GM19099 (cell line): ENCODE measurements around the gene SH2D2A.

Experiments
- POLR2A ChIP-seq: IDR thresholded peaks from 3 replicates; pipeline ENCODE4 v1.6.1; 2011; ENCODE audit warnings: low read depth; ENCODE audit not compliant: insufficient read length; ENCODE audit errors: extremely low read depth

Gene SH2D2A

DNA sequence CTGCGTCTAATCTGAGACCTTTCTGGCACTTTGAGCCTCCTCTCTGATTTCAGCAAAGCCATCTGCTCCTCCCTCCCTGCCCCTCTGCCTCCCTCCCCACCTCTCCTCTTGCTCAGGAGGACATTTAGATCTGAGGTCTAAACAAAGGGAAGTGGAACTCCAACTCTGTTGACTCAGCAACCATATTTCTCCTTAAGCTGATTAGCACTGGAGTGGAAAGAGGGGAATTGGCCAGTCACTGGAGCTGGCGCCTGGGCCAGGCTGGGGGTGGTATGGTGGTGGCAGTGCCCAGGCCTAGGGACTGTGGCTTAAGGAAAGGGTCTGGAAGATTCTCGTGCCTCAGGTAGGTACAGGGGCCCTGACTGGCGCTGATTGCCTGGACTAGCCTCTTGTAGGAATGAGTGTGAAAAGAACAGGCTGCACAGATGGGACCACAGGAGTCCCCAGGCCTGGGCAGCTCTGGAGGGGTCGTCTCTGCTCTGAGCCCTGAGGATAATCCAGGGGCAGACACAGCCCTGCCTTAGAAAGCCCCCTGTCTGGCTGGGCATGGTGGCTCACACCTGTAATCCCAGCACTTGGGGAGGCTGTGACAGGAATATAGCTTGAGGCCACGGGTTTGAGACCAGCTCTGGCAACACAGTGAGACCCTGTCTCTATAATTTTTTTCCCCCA is 11.9 kb downstream of the SH2D2A start:
- no peak for TF ChIP-seq POLR2A

DNA sequence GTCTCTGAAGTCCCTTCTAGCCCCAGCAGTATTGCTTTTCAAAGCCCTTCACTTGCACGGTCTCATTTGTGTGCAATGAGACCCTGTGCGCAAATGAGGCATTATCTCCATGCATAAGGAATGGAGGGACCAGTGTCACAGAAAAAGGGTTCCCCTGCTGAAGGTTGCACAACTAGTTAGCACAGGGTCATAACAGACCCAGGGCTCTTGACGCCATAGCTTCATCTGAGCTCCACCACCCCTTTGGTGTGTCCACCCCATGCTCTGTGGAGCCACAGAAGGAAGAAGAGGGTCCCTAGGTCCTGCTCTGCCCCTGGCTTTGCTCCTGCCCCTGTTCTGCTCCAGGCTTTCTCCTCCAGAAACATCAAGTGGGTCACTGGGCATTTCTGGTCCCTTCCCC is 12.6 kb downstream of the SH2D2A start:
- no peak for TF ChIP-seq POLR2A

DNA sequence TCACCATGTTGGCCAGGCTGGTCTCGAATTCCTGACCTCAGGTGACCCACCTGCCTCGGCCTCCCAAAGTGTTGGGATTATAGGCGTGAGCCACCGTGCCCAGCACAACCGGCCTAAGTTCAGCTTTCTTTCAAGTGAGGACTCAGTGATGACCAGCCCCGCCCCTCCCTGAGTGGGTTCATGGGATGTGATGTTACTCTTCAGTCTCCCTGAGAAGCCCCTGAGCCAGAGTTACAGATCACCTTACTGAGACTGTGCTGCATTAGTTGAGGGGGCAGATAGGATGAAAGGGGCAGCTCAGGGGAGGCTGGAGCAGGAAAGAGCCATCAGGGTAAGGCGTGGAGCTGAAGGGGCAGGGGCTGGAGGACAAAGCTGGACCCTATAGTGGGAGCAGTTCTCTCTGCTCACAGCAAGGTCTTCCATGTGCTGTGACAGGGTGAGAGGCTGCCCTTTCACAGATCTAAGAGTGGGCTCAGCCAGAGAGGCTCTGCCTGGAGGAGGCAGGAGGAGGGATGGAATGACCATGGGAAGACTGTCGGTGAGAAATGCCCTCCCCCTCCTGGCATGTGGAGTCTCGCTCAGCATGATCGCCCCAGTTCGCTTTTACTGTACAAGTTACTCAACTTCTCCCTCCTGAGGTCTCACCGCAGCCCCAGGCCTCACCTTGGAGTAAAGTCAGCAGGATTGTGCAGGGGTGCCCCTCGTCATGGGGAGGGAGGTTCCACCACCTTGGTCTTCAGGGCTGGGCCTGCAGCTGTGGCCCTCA is 13.4 kb downstream of the SH2D2A start:
- no peak for TF ChIP-seq POLR2A

DNA sequence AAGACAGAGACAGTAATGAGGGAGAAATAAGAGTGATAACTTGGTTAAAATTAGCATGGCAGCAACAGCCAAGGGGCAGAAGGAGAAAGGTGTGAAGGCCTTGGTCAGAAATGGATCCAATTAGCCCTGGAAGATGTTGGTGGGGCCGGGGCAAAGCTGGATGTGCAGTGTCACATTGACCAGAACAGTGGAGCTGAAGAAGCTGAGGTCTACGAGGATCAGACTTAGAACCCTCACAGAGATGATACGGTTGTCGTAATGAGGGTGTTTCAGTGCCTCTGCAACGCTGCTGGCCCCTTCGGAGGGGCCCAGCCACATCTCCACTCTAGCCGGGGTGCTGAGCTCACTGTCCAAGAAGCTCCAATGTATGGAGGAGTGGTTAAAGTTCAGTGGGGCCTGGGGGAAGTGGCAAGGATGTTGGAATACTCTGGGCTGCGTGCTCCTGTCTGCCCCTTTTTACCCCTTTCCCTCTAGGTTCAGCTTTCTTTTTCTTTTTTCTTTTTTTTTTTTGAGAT is 14.2 kb downstream of the SH2D2A start:
- no peak for TF ChIP-seq POLR2A

DNA sequence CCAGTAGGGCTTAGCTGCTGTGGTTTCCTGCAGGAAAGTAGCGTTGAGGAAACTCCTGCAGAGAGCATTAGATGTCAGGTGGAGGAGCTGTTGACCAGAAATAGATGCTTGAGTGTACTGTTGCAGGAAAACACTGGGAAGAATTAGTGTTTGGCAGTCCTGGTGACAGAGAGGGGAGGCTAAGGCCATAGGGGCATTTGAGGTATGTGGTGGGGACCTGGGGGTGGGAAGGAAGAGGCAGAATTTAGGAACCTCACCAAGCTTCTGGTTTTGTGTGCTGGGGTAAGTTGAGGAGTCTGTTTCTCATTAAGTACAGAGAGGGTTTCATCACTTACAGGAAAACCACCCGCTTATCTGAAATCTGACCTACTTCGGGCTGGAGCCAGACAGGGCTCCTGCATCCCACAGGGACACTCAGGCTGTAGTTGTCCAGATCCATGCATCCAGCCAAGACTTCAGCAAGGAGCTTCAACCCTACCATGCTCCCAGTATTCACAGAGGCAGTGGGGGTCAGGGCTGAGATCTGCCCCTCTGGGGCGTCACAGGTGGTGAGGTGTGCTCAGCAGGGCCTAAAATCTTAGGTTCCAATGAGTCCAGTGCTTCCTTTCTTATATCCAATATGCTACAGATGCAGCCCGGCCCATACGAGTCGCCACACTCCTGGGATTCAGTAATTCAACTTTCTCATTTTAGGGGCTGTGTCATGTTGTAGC is 15.1 kb downstream of the SH2D2A start:
- no peak for TF ChIP-seq POLR2A

DNA sequence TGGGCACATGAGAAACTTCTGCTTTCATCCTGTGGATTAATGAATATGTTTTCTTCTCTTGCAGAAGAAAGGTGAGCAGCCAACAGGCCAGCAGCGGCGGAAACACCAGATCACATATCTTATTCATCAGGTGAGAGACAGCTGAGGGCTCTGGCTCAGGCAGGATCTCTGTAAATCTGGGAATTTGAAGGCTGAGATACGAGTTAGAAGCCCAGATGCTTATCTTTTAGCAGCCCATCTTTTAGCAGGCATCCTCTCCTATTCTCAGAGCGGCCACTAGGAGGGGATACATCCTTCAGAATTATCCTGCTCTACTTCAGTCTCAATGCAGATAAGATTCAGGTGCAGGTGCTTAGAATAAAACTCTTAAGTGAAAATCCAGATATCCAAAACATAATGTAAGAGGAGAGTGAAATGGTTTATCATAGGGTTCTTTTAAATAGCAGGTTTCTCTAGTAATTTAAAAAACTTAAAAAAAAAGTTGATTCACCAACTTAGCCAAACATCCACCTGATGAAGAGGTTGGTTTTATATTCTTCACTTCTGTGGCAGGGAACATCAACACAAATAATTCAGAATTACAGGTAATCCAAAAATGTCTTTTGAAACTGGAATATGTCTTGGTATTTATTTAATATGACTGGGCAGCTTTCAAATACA is 19.3 kb downstream of the SH2D2A start:
- TF ChIP-seq POLR2A: no peak

DNA sequence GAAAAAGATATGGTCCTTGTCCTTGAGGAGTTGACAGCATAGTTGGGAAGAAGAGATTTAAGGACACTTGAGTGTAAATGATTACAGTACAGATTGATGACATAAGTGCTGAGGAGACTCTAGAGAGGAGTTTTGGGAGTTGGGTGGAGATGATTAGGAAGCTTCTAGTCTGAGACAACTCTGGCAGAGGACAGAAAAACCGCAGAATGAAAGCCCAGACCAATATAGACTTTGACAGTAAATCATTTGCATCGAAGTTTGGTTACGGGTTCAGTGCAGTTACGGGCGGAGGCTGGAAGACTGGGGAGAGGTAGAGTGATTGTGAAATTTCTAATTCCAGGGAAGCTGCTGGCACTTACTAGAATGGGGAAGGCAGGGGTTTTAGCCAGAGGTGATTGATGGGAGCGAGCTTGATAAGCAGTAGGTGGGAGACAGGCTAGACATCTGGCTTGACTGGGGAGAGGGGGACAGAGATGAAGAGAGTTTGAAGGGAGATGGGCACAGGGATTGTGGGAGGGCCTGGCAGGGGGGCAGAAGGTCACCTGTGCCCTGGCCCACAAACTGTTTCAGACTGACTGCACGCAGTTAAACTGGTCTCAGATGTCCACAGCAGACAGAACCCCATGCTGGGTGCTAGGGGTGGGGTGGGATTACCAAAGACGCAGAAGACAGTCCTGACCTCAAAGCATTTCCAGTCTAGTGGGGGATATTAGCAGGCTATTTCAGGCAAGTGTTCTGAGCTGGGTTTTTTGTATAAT is 20.1 kb downstream of the SH2D2A start:
- TF ChIP-seq POLR2A: no peak

DNA sequence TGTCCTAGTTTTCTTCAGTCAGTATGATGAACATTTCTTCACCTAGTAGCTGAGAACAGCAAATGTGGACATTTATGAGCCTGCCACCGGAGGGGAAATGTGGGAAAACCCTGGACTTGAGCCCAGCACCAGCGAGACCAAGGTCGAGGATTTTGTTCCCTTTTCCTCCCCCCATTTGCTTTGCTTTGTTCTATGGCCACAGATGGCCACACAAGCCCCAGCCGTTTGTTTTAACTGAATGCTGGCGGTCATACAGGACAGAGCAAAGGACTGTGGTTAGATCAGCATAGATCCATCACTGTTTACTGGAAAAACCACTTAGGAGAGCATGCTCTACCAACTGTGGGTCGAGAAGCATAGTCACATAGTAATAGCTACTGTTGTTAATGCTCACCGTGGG is 20.9 kb downstream of the SH2D2A start:
- TF ChIP-seq POLR2A: no peak

DNA sequence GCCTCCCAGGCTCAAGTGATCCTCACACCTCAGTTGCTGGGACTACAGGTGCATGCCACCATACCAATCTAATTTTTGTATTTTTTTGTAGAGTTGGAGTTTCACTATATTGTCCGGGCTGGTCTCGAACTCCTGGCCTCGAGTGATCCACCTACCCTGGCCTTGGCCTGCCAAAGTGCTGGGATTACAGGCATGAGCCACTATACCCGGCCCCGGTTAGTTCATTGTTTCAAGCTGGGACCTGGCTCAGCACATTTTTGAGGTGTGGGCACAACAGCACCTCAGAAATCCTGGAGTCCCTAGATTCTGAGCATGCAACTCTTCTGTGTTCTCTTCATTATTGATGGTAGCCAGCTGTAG is 21.3 kb downstream of the SH2D2A start:
- no peak for TF ChIP-seq POLR2A

DNA sequence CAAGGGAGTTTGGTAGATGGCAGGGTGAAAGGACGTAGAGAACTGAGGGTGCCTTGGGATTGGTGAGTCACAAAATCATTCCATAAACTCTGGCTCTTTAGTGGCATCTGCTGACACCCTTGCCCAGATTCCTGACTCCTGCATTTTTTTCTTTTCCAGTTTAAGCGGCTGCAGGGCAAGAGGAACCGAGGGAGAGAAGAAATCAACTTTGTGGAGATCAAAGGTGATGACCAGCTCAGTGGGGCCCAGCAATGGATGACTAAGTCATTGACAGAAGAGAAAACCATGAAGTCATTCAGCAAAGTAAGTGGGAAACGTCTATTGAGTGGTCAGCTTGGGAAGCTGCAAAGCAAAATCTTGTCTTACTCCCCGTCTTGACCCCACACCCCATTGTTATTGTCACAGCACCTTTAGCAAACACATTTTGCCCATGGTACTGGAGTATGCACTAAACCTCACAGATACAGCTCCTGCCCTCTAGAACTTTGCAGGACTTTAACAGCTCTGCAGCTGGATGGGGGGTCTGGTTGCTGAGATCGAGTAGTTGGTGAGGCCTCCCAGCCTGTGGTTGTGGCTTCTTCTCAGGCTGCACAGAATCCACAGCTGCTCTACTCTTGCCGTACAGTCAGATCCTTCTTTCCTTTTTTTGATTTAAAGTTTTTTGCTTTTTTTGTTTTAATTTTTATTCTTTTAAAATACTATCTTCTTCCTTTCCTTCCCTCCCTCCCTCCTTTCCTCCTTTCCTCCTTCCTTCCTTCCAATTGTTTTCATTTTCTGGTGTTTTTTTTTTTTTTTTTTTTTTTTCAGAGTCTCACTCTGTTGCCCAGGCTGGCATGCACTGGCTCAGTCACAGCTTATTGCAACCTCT is 21.9 kb downstream of the SH2D2A start:
- no peak for TF ChIP-seq POLR2A

DNA sequence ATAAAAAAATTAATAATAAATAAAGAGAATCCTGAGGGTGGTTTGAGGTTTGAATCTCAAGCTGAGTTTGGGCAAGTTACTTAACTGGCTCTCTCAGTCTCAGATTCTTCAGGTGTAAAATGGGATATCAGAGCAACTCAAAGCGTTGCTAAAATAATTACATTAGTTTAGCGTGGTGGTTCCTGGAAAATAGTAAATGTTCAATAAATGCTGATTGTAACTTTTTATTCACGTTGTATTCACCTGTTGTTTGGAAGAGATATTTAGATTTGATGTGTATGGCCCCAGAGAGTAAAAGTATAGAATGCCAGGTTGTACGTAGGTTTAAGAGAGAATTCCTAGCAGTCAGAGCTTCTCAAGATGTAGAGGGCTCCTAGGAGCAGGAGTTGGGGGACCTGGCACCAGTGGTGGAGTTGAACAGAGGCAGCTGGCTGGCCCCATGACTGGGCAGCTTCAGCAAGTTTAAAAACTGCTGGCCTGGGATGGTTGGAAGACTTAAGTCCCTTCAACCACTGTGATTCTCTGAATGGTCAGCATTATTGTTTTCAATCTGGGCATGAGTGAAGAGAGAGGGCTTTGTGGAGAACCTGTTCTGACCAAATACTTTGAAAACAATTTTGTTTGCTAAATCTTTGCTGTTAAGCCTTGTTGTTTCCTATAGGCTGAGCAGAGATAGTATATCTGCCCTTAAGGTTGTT is 26.9 kb downstream of the SH2D2A start:
- TF ChIP-seq POLR2A: no peak

DNA sequence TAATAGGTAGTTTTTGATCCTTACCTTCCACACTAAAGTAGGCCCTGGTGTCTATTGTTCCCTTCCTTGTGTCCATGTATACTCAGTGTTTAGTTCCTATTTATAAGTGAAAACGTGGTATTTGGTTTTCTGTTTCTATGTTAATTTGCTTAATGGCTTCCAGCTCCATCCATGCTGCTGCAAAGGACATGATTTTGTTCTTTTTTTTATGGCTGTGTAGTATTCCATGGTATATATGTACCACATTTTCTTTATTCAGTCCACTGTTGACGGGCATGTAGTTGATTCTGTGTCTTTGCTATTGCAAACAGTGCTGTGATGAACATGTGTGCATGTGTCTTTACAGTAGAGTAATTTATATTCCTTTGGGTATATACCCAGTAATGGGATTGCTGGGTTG is 28.5 kb downstream of the SH2D2A start:
- no peak for TF ChIP-seq POLR2A

DNA sequence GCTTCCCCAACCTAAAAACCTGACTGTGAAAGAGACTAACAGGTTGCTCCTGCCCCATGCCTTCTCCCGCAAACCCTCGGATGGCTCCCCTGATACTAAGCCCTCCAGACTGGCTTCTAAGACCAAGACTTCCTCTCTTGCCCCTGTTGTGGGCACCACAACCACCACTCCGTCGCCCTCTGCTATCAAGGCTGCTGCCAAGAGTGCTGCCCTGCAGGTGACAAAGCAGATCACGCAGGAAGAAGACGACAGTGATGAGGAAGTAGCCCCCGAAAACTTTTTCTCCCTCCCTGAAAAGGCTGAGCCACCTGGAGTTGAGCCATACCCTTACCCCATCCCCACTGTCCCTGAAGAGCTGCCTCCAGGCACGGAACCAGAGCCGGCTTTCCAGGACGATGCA is 30.0 kb downstream of the SH2D2A start:
- no peak for TF ChIP-seq POLR2A
